H9 (cell line): ENCODE measurements around the gene C20orf144. TPM values are rescaled to one million over a fixed set of nuclear protein-coding genes. Genes with fewer than 3 reads are reported as not detected.

Experiments used
- DNase-seq: peaks from one replicate; pipeline ENCODE4 v3.0.0-alpha.2; 2017
- H2AFZ ChIP-seq: one replicate; pipeline ENCODE4 v1.6.1; 2013; ENCODE audit warnings: mild to moderate bottlenecking, low read length, control low read depth, moderate library complexity
- H2AK5ac ChIP-seq: 2 replicates; pipeline ENCODE4 v1.6.1; 2013; ENCODE audit warnings: low read length, control low read depth, mixed read lengths; ENCODE audit not compliant: insufficient read length
- H2BK120ac ChIP-seq: one replicate; pipeline ENCODE4 v1.6.1; 2013; ENCODE audit warnings: low read depth, mild to moderate bottlenecking, low read length, control low read depth, inconsistent platforms; ENCODE audit not compliant: poor library complexity, severe bottlenecking
- H2BK12ac ChIP-seq: 2 replicates; pipeline ENCODE4 v1.6.1; 2013; ENCODE audit warnings: low read length, control low read depth, mixed read lengths, low read depth; ENCODE audit not compliant: insufficient read length
- H2BK15ac ChIP-seq: 2 replicates; pipeline ENCODE4 v1.6.1; 2013; ENCODE audit warnings: low read depth, low read length, control low read depth
- H2BK20ac ChIP-seq: one replicate; pipeline ENCODE4 v1.6.1; 2013; ENCODE audit warnings: low read depth, mild to moderate bottlenecking, low read length, control low read depth, inconsistent platforms; ENCODE audit not compliant: poor library complexity, severe bottlenecking
- H2BK5ac ChIP-seq: 2 replicates; pipeline ENCODE4 v1.6.1; 2013; ENCODE audit warnings: low read length, control low read depth, mixed read lengths; ENCODE audit not compliant: insufficient read length
- H3K14ac ChIP-seq: 2 replicates; pipeline ENCODE4 v1.6.1; 2013; ENCODE audit warnings: low read length, control low read depth; ENCODE audit not compliant: insufficient read depth
- H3K18ac ChIP-seq: 2 replicates; pipeline ENCODE4 v1.6.1; 2013; ENCODE audit warnings: low read depth, mild to moderate bottlenecking, mixed read lengths, low read length, control low read depth; ENCODE audit not compliant: insufficient read length
- H3K23ac ChIP-seq: 2 replicates; pipeline ENCODE4 v1.6.1; 2013; ENCODE audit warnings: low read length, control low read depth, mixed read lengths, low read depth; ENCODE audit not compliant: insufficient read length
- H3K23me2 ChIP-seq: 2 replicates; pipeline ENCODE4 v1.6.1; 2013; ENCODE audit warnings: low read depth, mild to moderate bottlenecking, mixed read lengths, low read length, control low read depth; ENCODE audit not compliant: insufficient read length, poor library complexity, severe bottlenecking
- H3K27ac ChIP-seq: 2 replicates; pipeline ENCODE4 v1.5.1; 2013; ENCODE audit warnings: low read length, control low read depth, mixed read lengths, low read depth; ENCODE audit not compliant: insufficient read length
- H3K27me3 ChIP-seq: 2 replicates; pipeline ENCODE4 v1.6.1; 2013; ENCODE audit warnings: low read length, control low read depth, inconsistent platforms; ENCODE audit not compliant: insufficient read depth
- H3K4ac ChIP-seq: 2 replicates; pipeline ENCODE4 v1.6.1; 2013; ENCODE audit warnings: low read depth, mild to moderate bottlenecking, control low read depth, inconsistent platforms, low read length, moderate library complexity
- H3K4me1 ChIP-seq: 2 replicates; pipeline ENCODE4 v1.6.1; 2013; ENCODE audit warnings: low read length, control low read depth, inconsistent platforms; ENCODE audit not compliant: insufficient read depth
- H3K4me2 ChIP-seq: 2 replicates; pipeline ENCODE4 v1.6.1; 2013; ENCODE audit warnings: low read length, control low read depth, mixed read lengths; ENCODE audit not compliant: insufficient read length, insufficient read depth
- H3K56ac ChIP-seq: 2 replicates; pipeline ENCODE4 v1.6.1; 2013; ENCODE audit warnings: low read depth, mild to moderate bottlenecking, mixed read lengths, low read length, control low read depth; ENCODE audit not compliant: insufficient read length
- H3K79me1 ChIP-seq: 2 replicates; pipeline ENCODE4 v1.6.1; 2013; ENCODE audit warnings: low read depth, mild to moderate bottlenecking, moderate library complexity, low read length, control low read depth, inconsistent platforms; ENCODE audit not compliant: insufficient read depth, poor library complexity, severe bottlenecking
- H3K79me2 ChIP-seq: 2 replicates; pipeline ENCODE4 v1.6.1; 2013; ENCODE audit warnings: low read length, control low read depth, inconsistent platforms; ENCODE audit not compliant: insufficient read depth
- H3K9ac ChIP-seq: 2 replicates; pipeline ENCODE4 v1.6.1; 2013; ENCODE audit warnings: low read length, control low read depth, mixed read lengths; ENCODE audit not compliant: insufficient read length; ENCODE audit errors: extremely low read depth
- H3K9me3 ChIP-seq: one replicate; pipeline ENCODE4 v1.6.1; 2013; ENCODE audit warnings: low read depth, low read length, inconsistent platforms; ENCODE audit not compliant: control insufficient read depth
- H3T11ph ChIP-seq: one replicate; pipeline ENCODE4 v1.6.1; 2013; ENCODE audit warnings: mild to moderate bottlenecking, low read length, control low read depth, inconsistent platforms
- H4K20me1 ChIP-seq: one replicate; pipeline ENCODE4 v1.6.1; 2013; ENCODE audit not compliant: control insufficient read depth, insufficient read length, insufficient read depth
- H4K5ac ChIP-seq: 2 replicates; pipeline ENCODE4 v1.6.1; 2013; ENCODE audit warnings: low read depth, mild to moderate bottlenecking, mixed read lengths, low read length, control low read depth; ENCODE audit not compliant: insufficient read length
- H4K8ac ChIP-seq: replicated peaks from 2 replicates; pipeline ENCODE4 v1.6.1; 2013; ENCODE audit warnings: low read length, control low read depth, mixed read lengths, low read depth; ENCODE audit not compliant: insufficient read length
- H4K91ac ChIP-seq: 2 replicates; pipeline ENCODE4 v1.6.1; 2013; ENCODE audit warnings: low read depth, mild to moderate bottlenecking, moderate library complexity, mixed read lengths, low read length, control low read depth; ENCODE audit not compliant: insufficient read length
- H3K27ac Mint-ChIP-seq, 3 experiments: 2 replicates in 2 of 3; 3 replicates in 1 of 3; pipeline ENCODE4 v1.8.0; 2020 to 2021; ENCODE audit warnings: mixed read lengths in 3 of 3, mild to moderate bottlenecking in 1 of 3, moderate library complexity in 1 of 3
- H3K27me3 Mint-ChIP-seq: 2 replicates; pipeline ENCODE4 v1.8.0; 2021; ENCODE audit warnings: low read depth, mild to moderate bottlenecking, moderate library complexity, mixed read lengths
- H3K36me3 Mint-ChIP-seq, 3 experiments: 2 replicates in 2 of 3; 3 replicates in 1 of 3; pipeline ENCODE4 v1.8.0; 2020 to 2021; ENCODE audit warnings: low read depth in 3 of 3, mixed read lengths in 3 of 3; ENCODE audit not compliant: insufficient read depth in 1 of 3
- H3K4me1 Mint-ChIP-seq, 2 experiments: 2 replicates each; pipeline ENCODE4 v1.8.0; 2020; ENCODE audit warnings: mixed read lengths in 2 of 2
- H3K4me3 Mint-ChIP-seq, 2 experiments: 2 replicates in 1 of 2; 3 replicates in 1 of 2; pipeline ENCODE4 v1.8.0; 2020 to 2021; ENCODE audit warnings: mild to moderate bottlenecking in 2 of 2, mixed read lengths in 2 of 2, moderate library complexity in 1 of 2
- H3K9me3 Mint-ChIP-seq, 2 experiments: 2 replicates in 1 of 2; 3 replicates in 1 of 2; pipeline ENCODE4 v1.8.0; 2020; ENCODE audit warnings: mild to moderate bottlenecking in 2 of 2, mixed read lengths in 2 of 2, moderate library complexity in 1 of 2
- CTCF ChIP-seq: fragments of 200-600 bp; sonication (generic); conservative IDR thresholded peaks from 3 replicates; pipeline ENCODE4 v1.8.0; 2021; ENCODE audit warnings: antibody characterized with exemption, mild to moderate bottlenecking
- WGBS: extraction: QIAGEN DNeasy Blood & Tissue Kit; methylation state at CpG from one replicate; pipeline ENCODE4 v1.1.7; 2013; ENCODE audit warnings: missing lambda C conversion rate, low lambda C conversion rate, mixed read lengths; ENCODE audit not compliant: insufficient read length; ENCODE audit errors: extremely low coverage; 5-methylcytosine and 5-hydroxymethylcytosine counted together
- total RNA-seq: library from RNA; stranded (reverse); gene quantifications from 2 replicates; pipeline ENCODE4 v1.2.1, GENCODE V29; 2021

C20orf144 gene
- total RNA-seq, 1 experiment from 2014 or later: 0.26 TPM

- Histone ChIP-seq H3K27ac (no peak overlapping the region), H3K56ac (no peak overlapping the region), H3K4me2 (no peak overlapping the region), H3K4me1 (no peaks in the 10 kb centered on the region), H3K9me3 (no peaks in the 10 kb centered on the region), H4K5ac (no peak overlapping the region), H3K9ac (no peak overlapping the region), H2AK5ac (no peak overlapping the region), H3K18ac (no peak overlapping the region), H2BK12ac (no peak overlapping the region), H3K27me3 (no peaks in the 10 kb centered on the region), H2BK20ac (no peak overlapping the region), H3K14ac (no peak overlapping the region), H2BK120ac (no peak overlapping the region), H3K79me1 (no peaks in the 10 kb centered on the region), H2BK15ac (no peak overlapping the region), H3K79me2 (no peaks in the 10 kb centered on the region), H3K23me2 (no peaks in the 10 kb centered on the region), H3T11ph (no peak overlapping the region), H4K20me1 (no peaks in the 10 kb centered on the region), H3K23ac (no peak overlapping the region), H2AFZ (no peak overlapping the region), H4K91ac (no peak overlapping the region), H4K8ac (no peak overlapping the region), H3K4ac (no peak overlapping the region), H2BK5ac (no peak overlapping the region)
- H3K27ac Mint-ChIP-seq: peak overlapping the region in 1 of 3 experiments; percentile 62; a peak in 1 of 7 replicates
- no peak overlapping the region for H3K4me3 Mint-ChIP-seq
- TF ChIP-seq CTCF: no peak
- no peaks in the 10 kb centered on the region; the same call in 1 of the 2 replicates for H3K27me3 Mint-ChIP-seq
- peaks cover 7 to 9% of the 10 kb centered on the region in 2 experiments for H3K4me1 Mint-ChIP-seq
- peaks cover 15 to 58% (median 37%) of the 10 kb centered on the region in 3 experiments; a peak in 6 of 7 replicates for H3K36me3 Mint-ChIP-seq
- DNase-seq: no peak
- H3K9me3 Mint-ChIP-seq: no peaks in the 10 kb centered on the region
- WGBS: no CpG with 5 or more reads among the region's 28 CpGs
Measured at GRCh38 chr20:33644313-33645071, 17.6 kb upstream of the C20orf144 start.
